T-helper 2 cell treated with Interferon-gamma antibody and Interleukin-4, amounts not matched to agents 100 ng/mL and 5 ng/mL, for 36 hours (primary cell): ENCODE measurements around the gene KRTAP2-3. TPM values are rescaled to one million over a fixed set of nuclear protein-coding genes. Genes with fewer than 3 reads are reported as not detected.
"Not testable (repeated sequence)": the region's sequence is repeated elsewhere in the genome, so short reads cannot be mapped to it uniquely, and the experiment has no call there.

Experiments
- intact Hi-C: fragments of 100-400 bp; cut with micrococcal nuclease; formaldehyde crosslinking; loops from one replicate; pipeline ENCODE4 v1.15.1; 2023
- total RNA-seq: library from RNA; stranded (reverse); gene quantifications from 2 replicates; pipeline ENCODE4 v1.2.3, GENCODE V29; 2022

The KRTAP2-3 gene
- total RNA-seq, 1 donor from 2014 or later: not detected

- intact Hi-C loops: no loop called here
Observed at GRCh38 chr17:41067281-41067680, 7.4 kb upstream of the KRTAP2-3 start.

GRCh38 chr17:41065829-41066624, 6.1 kb upstream of the KRTAP2-3 start, which contains the start of gene KRTAP2-4:
Gene KRTAP2-4 (minus strand): TSS chr17:41065879. CDS start chr17:41065845, 34 bp downstream.
- intact Hi-C loops: no loop called here

GRCh38 chr17:41065016-41065689, 5.2 kb upstream of the KRTAP2-3 start:
- intact Hi-C loops: not testable (repeated sequence)

- intact Hi-C loops: no loop called here
Observed at GRCh38 chr17:41064301-41064700, 4.4 kb upstream of the KRTAP2-3 start.

- intact Hi-C loops: no loop called here
Observed at GRCh38 chr17:41063449-41063848, 3.5 kb upstream of the KRTAP2-3 start.

GRCh38 chr17:41061964-41062363, 2.0 kb upstream of the KRTAP2-3 start:
- intact Hi-C loops: no loop called here

GRCh38 chr17:41059276-41060051, 450 bp downstream of the KRTAP2-3 start:
- intact Hi-C loops: not testable (repeated sequence)

GRCh38 chr17:41058741-41059140, 1.2 kb downstream of the KRTAP2-3 start:
- intact Hi-C loops: no loop called here

GRCh38 chr17:41057547-41057946, 2.4 kb downstream of the KRTAP2-3 start:
- intact Hi-C loops: no loop called here

- intact Hi-C loops: not testable (repeated sequence)
Observed at GRCh38 chr17:41055130-41055529, 4.8 kb downstream of the KRTAP2-3 start, which contains the start of gene KRTAP2-2. Gene KRTAP2-2 (minus strand): TSS chr17:41055230. CDS start chr17:41055211, 19 bp downstream.

GRCh38 chr17:41054556-41054955, 5.4 kb downstream of the KRTAP2-3 start:
- intact Hi-C loops: not testable (repeated sequence)

GRCh38 chr17:41054025-41054424, 5.9 kb downstream of the KRTAP2-3 start:
- intact Hi-C loops: no loop called here

- intact Hi-C loops: no loop called here
Observed at GRCh38 chr17:41052566-41052965, 7.3 kb downstream of the KRTAP2-3 start.

GRCh38 chr17:41049110-41049509, 10.8 kb downstream of the KRTAP2-3 start:
- intact Hi-C loops: no loop called here

- intact Hi-C loops: no loop called here
Observed at GRCh38 chr17:41048441-41048840, 11.5 kb downstream of the KRTAP2-3 start.

GRCh38 chr17:41046735-41047465, 13.0 kb downstream of the KRTAP2-3 start, which contains the start of gene KRTAP2-1:
Gene KRTAP2-1 (minus strand): TSS chr17:41047316. CDS start chr17:41047267, 49 bp downstream.
- intact Hi-C loops: not testable (repeated sequence)

- intact Hi-C loops: no loop called here
Observed at GRCh38 chr17:41042953-41043352, 17.0 kb downstream of the KRTAP2-3 start.

- intact Hi-C loops: not testable (repeated sequence)
Observed at GRCh38 chr17:41040783-41041571, 18.9 kb downstream of the KRTAP2-3 start, which contains the start of gene KRTAP1-1. Gene KRTAP1-1 (minus strand): TSS chr17:41041450. CDS start chr17:41041397, 53 bp downstream.

GRCh38 chr17:41037853-41038350, 22.0 kb downstream of the KRTAP2-3 start:
- intact Hi-C loops: no loop called here
